Measurements from ENCODE around the gene DIP2C.
"Not testable (repeated sequence)": the region's sequence is repeated elsewhere in the genome, so short reads cannot be mapped to it uniquely, and the experiment has no call there.

The DIP2C gene

DNA sequence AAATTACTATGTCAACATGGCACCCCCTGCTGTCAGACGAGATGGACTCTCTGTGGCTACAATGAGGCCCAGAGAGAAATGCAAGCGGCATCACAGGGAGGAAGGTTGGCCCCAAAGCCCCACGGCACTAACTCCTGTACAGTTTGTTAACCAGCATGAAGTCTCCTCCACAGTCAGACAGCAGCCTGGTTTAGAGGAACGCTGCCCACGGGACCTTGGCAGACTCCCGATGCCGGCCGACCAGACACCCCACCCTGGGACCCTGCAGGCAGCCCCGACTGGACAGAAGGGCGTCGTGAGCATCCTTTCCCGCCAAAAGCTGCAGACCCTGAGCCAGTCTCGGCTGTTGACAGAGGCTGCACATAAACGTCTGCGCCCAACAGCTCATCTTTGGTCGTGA, 158.8 kb downstream of the DIP2C start:
- no peak for DNase-seq

DNA sequence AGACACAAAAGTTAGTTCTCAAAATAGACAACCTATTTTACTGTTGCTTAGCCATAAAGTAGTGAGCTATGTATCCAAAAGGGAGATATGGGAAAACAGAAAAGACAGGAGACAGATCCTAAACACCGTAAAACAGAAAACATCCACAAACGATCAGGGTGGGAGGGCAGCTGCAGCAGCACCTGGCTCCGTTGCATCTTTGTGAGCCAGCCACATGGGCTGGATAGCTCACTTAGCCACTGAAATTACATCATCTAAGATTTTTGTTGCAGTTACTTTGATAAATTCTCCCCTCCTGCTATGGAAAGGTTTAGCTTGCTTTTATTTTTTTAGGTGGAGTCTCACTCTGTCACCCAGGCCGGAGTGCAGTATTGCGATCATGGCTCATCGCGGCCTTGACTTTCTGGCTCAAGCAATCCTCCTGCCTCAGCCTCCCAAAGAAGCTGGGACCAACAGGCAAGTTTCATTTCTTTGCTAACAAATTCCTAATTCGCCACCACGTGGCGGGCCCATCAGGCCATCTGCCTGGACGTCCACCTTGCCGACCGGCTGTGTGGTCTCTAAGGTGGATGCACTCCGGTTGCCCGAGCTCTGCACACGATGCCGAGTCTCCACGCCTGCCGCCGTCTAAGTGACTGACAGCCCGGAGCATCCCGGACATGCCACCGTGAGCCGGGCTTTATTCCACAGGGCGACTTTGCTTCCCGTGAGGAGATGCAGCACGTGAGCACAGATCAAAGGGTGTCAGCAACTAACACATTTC, 159.8 kb downstream of the DIP2C start:
- DNase-seq, result no peak

DNA sequence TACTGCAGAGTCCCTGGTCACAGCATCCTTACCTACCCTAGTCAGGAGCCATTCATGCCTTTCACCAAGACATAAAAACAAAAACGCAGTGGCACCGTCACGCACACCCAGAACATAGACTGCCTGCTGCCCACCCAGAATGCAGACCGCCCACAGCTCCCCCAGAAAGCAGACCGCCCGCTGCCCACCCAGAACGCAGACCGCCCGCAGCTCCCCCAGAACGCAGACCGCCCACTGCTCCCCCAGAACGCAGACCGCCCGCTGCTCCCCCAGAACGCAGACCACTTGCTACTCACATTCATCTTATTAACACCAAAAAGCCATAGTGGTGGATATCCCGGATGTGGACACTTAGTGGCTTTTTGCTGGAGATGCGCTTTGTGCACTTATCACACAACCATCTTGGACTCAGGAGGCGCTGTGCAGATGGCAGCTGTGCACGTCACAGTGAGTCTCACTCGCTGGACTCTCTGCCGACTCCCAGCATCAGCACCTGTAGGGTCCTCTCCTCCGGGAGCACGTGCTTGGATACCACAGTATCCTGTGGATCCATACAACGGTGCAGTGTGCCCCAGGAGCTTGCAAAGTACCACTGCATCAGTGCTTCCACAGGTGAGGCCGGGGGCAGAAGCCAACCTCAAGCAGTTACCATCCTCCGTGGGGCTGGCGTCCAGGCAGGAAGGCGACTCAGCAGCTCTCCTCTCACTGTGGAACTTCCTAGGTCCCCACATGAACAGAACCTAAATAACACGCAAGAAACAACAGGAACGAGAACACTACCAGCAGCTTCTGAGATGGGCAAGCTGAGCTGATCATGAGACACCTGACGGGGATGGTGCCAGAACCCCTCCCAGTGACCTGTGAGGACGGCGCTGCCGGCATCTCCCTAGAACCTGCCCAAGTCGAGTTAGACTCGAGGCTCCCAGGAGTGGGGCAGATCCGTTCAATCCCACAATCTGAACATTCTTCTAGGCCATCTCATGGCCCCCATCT, 161.0 kb downstream of the DIP2C start:
- DNase-seq, result no peak

DNA sequence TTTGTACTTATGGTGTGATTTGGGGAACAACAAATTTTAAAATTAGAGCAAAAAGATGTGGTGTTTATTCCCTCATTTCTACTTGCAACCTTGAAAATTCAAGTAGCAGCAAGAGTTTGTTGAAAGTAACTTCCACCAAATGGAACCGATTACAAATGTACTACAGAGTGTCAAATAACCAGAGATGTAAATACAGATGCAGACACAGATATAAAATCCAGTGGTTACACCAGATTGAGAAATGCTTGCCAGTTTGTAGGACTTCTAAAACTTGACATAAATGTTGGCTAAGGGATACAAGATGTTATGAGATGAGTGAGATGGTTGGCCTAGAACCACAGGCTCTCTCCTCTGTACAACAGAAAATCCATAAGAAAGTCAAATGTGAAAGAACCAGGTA, 162.1 kb downstream of the DIP2C start:
- DNase-seq, result no peak

DNA sequence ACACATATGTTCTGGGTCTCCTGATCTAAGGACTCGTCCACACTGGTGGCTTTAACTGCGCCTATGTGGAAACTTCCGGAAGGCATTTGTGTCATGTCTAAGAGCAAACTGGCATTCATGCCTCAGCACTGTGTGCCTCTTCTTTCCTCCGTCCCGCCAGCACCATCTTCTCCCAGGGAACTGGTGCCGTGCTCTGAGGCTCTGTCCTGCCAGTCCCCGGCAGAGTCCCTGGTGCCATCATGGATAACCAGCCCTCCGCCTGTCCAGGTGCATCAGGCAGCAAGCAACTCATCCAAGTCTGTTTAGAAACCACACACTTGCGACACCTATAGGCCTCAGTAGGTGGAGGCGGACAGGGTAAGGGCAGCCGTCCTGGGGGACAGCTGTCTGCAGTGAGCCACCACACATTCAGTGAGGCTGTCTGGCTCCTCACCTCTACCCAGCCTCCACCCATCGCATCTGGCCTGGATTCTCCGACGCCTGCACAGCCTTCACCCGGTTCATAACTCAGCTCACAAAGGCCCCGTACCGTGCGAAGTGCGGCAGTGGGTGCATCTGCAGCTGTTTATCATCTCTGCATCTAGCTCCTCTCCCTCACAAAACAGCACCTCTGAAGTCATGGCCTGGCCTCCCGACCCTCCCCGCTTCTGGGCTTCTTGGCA, 162.7 kb downstream of the DIP2C start:
- DNase-seq, result no peak

DNA sequence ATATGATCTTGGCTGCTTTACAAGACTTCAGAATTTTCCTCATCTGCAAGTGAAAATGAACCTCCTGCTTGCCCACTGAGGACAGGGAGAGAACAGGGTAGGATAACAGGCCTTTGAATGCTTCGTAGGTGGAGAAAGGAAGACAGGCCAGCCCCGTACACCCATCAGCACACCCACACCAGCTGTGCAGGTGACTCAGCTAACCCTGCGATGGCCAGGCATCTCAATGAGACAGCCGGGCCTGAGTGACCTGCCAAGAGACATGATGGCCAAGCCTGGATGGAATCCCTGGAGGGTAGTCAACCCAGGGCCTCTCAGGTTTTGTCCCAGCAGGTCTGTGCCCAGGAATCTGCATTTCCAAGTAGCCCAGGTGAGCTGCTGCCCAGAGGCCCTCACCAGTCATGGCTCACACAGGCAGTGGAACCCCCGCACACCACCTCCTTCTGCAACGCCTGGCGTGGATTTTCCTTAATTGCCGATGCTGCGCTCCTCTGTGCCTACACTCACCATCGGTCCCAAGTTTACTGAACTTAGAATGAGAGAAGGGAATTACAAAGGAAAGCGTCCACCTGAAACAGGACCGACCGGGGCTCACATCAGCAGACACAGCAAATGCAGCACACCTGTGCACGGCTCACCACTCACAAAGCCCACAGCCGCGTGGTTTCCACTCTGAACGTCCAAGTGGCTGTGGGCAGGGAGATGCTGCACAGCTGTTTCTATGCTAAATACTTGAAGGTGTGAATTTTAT, 163.7 kb downstream of the DIP2C start:
- DNase-seq, result no peak

DNA sequence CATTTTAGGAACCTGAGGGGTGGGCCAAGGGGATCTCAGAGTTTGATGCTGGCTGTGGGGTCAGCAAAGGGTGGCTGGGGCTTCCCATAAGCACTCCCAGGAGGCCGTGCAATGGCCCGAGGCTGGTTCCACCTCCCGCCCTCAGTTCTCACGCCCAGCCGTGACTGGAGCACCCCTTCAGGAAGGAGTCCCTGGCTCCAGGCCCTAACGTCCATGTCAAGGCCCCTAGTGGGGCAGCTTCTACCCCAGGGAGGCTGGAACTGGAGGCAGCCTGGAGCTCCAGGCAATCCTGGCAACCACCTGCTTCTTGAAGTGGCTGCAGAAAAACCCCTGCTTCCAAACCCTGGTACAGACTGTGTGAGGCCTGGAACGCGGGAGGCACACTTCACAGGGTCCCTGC, 165.5 kb downstream of the DIP2C start:
- DNase-seq, result no peak

DNA sequence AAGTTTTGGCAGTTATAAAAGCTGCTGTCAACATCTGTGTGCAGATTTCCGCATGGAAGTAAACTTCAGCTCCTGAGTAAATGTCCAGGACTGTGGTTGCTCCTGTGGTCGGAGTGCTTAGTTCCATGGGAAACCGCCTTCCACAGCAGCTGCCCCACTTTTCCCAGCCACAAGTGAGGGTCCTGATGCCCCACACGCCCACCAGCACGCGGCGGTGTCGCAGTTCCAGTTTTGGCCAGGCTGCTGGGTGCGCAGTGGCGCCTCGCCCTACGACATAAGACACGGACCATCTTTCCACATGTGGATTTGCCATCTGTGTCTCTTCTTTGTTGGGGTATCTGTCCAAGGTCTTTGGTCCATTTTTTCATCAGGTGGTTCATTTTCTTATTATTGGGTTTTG, 167.1 kb downstream of the DIP2C start:
- no peak for DNase-seq

DNA sequence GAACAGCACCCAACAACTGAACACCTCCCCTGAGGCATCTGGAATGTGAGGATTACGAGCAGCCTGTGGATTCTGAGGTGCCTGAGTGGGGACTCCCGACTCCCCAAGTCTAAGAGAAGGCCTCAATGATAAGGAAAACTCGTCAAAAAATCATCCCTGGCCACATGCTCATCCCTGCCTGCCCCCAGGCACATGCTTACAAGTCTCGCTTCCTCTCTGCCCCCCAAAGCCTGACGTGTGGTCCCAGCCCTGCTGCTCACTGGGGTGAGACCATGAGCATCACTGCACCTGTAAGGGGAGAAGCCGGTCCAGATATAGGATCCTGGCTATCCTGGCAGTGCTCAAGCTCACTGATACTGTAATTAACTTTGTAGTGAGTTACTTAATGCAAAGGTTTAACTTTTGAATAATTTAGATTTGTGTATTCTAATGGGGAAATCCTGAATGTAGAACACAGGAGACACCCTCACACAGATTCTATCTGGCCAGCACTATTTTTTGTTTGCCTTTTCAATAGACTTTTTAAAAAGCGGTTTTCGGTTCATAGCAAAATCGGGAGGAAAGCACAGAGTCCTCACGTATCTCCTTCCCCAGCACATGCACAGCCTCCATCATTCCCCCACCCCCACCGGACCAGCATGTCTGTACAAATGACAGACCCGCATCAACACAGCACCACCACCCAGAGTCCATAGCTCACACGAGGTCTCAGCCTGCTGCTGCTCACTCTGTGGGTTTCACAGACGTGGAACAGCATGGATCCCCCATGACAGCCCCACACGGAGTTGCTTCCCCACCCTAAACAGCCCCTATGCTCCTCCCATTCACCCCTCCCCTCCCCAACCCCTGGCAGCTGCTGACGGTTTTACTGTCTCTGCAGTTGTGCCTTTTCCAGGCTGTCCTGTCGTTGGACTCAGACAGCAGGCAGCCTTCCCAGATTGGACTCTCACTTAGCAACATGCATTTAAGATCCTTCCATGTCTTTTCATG, 167.9 kb downstream of the DIP2C start:
- no peak for DNase-seq

DNA sequence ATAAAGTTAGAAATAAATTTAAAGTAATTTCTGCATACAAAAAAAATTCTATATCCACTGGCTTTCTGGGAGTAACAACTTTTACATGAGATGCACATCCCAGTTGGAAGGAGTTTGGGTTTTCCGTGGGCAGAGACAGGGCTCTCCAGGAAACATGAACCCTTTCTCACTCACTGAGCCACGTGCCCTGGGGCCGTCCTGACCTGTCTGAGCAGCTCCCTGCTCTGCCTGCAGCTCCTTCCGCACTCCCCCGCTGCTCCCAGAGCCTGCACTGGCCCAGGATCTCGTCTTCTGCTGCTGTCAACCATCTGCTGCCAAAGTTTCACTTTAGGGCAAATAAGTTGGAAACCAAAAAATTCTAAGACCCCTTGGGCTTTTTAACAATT, 169.1 kb downstream of the DIP2C start:
- DNase-seq, result no peak

DNA sequence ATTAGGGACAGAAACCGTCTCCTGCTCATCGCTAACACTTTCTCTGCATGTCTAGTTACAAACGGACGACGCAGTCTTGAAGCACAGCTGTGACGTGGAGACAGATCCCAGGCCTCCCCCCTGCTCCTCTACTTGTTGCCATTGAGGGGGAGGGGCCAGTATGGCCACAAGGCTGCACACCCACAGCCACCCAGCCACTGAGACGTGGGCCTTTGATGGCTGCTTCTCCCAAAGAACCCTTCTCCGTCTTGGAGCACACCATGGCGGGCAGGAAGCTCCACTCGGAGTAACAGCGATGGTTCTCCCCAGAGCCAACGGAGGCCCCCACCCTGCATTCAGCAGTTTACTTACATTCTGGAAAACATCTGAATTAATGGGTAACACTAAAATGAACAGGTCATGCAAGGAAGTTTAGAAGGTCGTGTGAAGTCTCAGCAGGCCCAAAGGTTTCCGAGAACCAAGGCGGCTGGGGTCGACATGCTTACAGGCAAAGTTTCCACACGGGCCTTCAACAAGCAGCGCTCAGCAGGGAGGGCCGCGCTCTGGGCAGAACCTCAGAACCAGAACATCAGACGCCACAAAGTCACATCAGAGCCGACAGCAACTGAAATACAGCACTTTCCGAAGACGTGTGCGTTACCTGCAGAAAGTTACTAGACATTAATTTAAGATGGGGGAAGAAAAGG, 169.6 kb downstream of the DIP2C start:
- DNase-seq, result no peak

DNA sequence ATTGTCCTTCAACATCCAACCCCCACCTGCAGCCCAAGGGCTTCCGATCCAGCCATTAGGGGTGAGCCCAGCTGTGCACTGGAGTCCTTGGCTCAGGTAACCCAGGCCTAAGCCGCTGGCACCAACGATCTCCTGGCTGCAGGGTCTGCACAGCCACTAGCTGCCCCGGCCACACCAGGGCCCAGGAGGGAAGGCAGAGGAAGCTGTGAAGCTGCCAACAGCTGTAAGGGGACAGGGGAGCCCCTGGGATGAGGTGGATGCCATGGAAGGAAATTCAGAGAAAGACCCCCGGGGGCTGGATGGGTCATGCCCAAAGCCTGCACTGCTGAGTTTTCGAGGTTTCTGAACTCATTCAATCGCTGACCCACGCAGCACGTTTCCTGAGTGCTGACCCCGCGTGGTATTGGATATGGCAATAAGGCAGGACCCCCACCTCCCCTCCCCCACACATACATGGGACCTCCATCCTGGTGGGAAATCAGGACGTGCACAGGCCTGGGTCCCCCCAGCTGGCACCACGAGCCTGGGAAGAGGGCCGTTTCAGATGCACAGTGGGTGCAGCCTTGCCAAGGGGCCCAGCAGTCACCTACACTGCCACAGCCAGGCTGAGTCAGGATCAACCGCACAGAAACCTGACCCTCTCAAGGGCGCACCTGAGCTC, 170.3 kb downstream of the DIP2C start:
- DNase-seq, result no peak

DNA sequence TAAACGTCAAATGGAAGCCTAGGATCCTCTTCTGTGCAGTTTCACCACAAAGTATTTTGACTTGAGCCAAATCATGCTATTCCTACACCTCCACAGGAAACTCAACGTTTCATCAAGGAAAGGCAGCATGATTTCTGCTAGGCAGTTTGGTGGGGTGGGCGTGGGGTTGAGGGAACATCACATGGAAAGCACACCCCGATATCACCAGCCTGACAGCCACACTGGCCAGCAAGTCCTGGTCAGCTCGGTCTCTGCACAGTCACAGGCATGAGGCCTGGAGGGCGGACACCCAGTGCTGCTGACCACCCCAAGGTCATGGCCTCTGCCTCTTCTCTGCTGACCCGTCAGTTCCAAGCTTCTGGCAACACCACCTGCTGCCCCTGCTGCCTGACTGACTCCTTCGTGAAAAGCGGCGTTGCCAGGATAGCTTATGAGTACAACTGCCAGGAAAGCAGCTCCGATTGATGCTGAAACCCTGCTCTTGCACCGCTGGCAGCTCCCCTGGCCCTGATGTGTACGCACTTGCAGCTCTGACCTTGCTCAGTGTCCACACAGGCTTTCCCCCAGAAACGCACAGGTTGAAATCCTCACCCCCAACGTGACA, 171.5 kb downstream of the DIP2C start:
- no peak for DNase-seq

DNA sequence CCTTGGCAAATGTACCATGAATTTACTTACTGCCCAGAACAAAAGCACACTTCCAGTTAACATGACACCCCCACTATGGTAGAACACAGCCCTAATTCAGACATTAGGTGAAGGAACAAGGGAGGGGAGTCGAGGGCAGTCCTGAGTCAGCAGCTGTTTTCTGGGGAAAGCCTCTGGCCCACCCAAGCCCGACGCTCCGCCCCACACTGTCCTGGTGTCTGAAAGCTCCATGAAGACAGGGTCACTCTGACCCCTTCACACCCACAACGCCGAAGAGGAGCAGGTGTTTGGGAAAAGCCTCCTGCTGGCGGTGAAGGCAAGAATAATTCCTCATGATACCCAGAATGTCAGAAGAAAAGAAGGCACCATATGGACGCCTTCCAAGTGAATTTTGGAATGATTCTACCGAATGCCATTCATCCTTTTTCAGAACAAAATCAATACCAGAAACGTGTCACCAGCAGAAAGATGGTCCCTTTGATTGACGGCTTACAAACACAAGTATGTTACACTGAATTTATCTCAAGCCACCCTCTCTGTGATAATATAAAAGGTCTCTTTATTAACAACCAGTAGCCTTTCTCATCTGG, 172.1 kb downstream of the DIP2C start:
- DNase-seq, result no peak

DNA sequence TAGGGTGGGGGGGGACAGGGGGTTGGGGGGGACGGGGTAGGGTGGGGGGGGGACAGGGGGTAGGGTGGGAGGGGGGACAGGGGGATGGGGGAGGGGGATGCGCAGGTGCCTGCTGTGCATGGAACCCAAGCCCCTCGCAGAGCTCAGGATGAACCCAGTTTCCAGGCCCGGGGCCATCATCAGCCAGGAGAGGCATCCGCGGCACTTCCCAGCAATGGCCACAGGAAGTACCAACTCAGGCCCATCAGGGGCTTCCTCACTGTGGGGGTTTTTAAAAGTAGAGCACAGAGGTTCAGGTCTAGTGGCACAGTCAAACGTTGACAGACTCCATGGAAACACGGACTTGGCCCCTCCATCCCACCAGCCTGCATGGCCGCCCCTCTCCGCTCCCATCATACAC, 172.7 kb downstream of the DIP2C start:
- DNase-seq, result no peak

DNA sequence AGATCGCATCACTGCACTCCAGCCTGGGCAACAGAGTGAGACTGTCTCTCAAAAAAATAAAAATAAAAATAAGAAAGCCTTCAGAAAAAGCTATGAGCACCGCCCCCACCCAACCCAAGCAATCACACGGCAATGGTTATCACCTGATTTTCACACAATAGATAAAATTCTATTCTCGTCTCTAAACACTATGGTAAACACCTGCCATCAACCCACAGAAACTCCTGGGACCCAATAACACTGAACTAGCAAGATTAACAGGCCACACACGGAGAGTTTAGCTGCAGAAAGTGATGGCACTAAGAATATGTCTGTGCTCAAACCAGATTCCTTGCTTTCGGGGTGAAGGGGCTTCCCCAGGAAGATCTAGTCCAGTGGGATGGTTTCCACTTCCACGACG, 173.8 kb downstream of the DIP2C start:
- DNase-seq, result no peak

DNA sequence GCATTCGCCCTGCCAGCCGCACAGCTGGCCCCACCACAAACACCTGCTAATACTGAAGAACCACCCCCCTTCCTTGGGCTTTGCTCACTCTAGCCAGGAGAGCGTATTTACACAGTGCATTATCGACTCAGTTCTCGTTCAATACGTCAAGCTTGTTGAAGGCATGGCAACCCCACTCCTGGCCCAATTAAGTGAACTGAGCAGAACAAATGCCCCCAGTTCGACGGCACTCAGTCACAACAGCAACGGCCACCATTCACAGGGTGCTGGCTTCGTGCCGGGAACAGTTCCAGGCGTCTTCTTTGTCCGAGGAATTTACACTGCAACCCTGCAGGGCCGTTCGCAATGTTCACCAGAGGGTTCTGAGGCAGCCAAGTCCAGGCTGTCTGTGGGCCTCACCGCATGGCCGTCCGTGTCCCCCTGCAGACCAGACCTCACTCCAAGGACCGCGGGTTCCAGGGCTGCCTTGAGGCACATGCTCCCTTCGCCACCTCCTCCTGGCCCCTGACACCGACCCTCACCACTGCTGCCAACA, 175.3 kb downstream of the DIP2C start:
- DNase-seq, result no peak

DNA sequence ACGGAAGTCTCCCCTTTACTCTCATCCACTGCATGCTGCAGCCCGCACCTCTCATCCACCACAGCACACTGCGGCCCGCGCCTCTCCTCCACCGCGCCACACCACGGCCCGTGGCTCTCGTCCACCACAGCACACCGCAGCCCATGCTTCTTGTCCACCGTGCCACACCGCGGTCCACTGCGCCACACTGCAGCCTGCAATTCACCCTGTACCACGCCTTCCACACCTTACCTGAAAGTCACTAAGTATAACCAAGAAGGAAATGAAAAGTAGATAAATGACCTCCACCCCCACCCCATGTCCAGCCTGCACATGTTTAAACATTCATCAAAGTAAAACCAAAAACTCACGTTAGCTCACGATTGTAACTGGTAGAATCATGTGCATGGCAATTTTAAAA, 176.1 kb downstream of the DIP2C start:
- DNase-seq, result no peak

DNA sequence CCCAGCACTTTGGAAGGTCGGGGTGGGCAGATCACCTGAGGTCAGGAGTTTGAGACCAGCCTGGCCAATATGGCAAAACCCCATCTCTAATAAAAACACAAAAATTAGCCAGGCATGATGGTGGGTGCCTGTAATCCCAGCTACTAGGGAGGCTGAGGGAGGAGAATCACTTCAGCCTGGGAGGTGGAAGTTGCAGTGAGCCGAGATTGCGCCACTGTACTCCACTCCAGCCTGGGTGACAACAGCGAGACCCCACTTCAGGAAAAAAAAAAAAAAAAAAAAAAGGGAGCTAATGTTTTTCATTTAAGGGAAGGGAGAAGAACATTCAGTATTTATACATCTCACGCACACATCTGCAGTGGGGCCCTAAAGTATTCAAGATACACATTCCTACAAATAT, 176.8 kb downstream of the DIP2C start:
- DNase-seq, result not testable (repeated sequence)
